H1 (cell line): Measurements from ENCODE around the gene SLC1A7. TPM values are rescaled to one million over a fixed set of nuclear protein-coding genes. Genes with fewer than 3 reads are reported as not detected.

Source experiments
- CTCF ChIA-PET: fragments of 300-600 bp; sonication (Branson Sonifier 250); formaldehyde crosslinking; loops from one replicate; lab custom pipeline; 2021; ENCODE audit not compliant: partially characterized antibody; lab: Charles Lee
- POLR2A ChIA-PET: fragments of 300-600 bp; sonication (Branson Sonifier 250); formaldehyde crosslinking; loops from one replicate; lab custom pipeline; 2021; ENCODE audit warnings: inconsistent platforms; ENCODE audit not compliant: partially characterized antibody; lab: Charles Lee
- DNase-seq, 2 experiments: peaks; one replicate each; pipeline versions ENCODE4 v3.0.0 to v3.0.0-alpha.2; 2010 to 2022; ENCODE audit warnings: low spot score in 2 of 2, low read depth in 1 of 2, mixed read lengths in 1 of 2
- FAIRE-seq: peaks from 2 replicates; lab custom pipeline; 2011; peaks lifted over from hg19 to GRCh38; lab: Jason Lieb, UNC
- H2AFZ ChIP-seq: 2 replicates; pipeline ENCODE4 v1.8.1; 2012; ENCODE audit warnings: low read length, inconsistent platforms
- H2AK5ac ChIP-seq: 2 replicates; pipeline ENCODE4 v1.6.1; 2013; ENCODE audit warnings: low read depth, low read length
- H2BK120ac ChIP-seq: replicated peaks from 2 replicates; pipeline ENCODE3; 2013; ENCODE audit warnings: low read depth, low read length, inconsistent platforms
- H2BK12ac ChIP-seq: 2 replicates; pipeline ENCODE4 v1.6.1; 2013; ENCODE audit warnings: low read depth, low read length
- H2BK15ac ChIP-seq: 2 replicates; pipeline ENCODE4 v1.6.1; 2013; ENCODE audit warnings: low read length
- H2BK20ac ChIP-seq: 2 replicates; pipeline ENCODE4 v1.6.1; 2013; ENCODE audit warnings: low read length
- H2BK5ac ChIP-seq: 2 replicates; pipeline ENCODE4 v1.6.1; 2013; ENCODE audit warnings: low read depth, low read length
- H3K14ac ChIP-seq: 2 replicates; pipeline ENCODE4 v1.6.1; 2013; ENCODE audit warnings: inconsistent platforms; ENCODE audit not compliant: insufficient read length
- H3K18ac ChIP-seq: 2 replicates; pipeline ENCODE4 v1.6.1; 2013; ENCODE audit warnings: low read length; ENCODE audit errors: extremely low read depth
- H3K23ac ChIP-seq: 2 replicates; pipeline ENCODE4 v1.6.1; 2013; ENCODE audit warnings: inconsistent platforms; ENCODE audit not compliant: insufficient read length
- H3K23me2 ChIP-seq: 2 replicates; pipeline ENCODE4 v1.6.1; 2013; ENCODE audit warnings: low read depth, low read length
- H3K27ac ChIP-seq: 2 replicates; pipeline ENCODE4 v1.6.1; 2011; ENCODE audit warnings: low read depth, low read length, inconsistent platforms
- H3K27me3 ChIP-seq, 4 experiments: replicated peaks in 1 of 4; 1 replicate in 1 of 4; 2 replicates in 3 of 4; pipeline versions ENCODE4 v1.6.1 to v1.8.1; 2011 to 2013; ENCODE audit warnings: low read length in 3 of 4, mild to moderate bottlenecking in 3 of 4, inconsistent platforms in 2 of 4, mixed read lengths in 2 of 4, moderate library complexity in 1 of 4; ENCODE audit not compliant: control insufficient read depth in 3 of 4, insufficient read depth in 3 of 4; ENCODE audit errors: extremely low read depth in 1 of 4
- H3K36me3 ChIP-seq, 4 experiments: 2 replicates each; pipeline versions ENCODE4 v1.6.1 to v1.8.1; 2011 to 2013; ENCODE audit warnings: mild to moderate bottlenecking in 4 of 4, low read length in 3 of 4, moderate library complexity in 2 of 4, control low read depth in 1 of 4, inconsistent platforms in 1 of 4; ENCODE audit not compliant: insufficient read depth in 4 of 4, control insufficient read depth in 2 of 4
- H3K4ac ChIP-seq: replicated peaks from 2 replicates; pipeline ENCODE3; 2013; ENCODE audit warnings: low read length, low read depth, mixed read lengths, inconsistent platforms; ENCODE audit not compliant: insufficient read length
- H3K4me1 ChIP-seq, 4 experiments: replicated peaks in 1 of 4; 1 replicate in 1 of 4; 2 replicates in 3 of 4; pipeline versions ENCODE4 v1.6.1 to v1.8.1; 2011 to 2013; ENCODE audit warnings: low read length in 3 of 4, inconsistent platforms in 2 of 4, mixed read lengths in 1 of 4; ENCODE audit not compliant: insufficient read depth in 4 of 4, control insufficient read depth in 3 of 4
- H3K4me2 ChIP-seq, 2 experiments: 2 replicates each; pipeline versions ENCODE4 v1.6.1 to v1.8.1; 2011 to 2013; ENCODE audit warnings: low read depth in 2 of 2, low read length in 2 of 2, control low read depth in 1 of 2, inconsistent platforms in 1 of 2, mild to moderate bottlenecking in 1 of 2; ENCODE audit not compliant: insufficient read depth in 1 of 2
- H3K4me3 ChIP-seq, 4 experiments: fragments of 200-600, 300-600 bp in 1 of 4; sonication (generic), shearing (Covaris generic), sonication (Bioruptor Twin) in 1 of 4; 2 replicates each; pipeline versions ENCODE4 v1.5.1 to v1.8.1; 2011 to 2016; ENCODE audit warnings: low read length in 4 of 4, low read depth in 3 of 4, control low read depth in 2 of 4, inconsistent platforms in 2 of 4, mild to moderate bottlenecking in 2 of 4, mixed read lengths in 1 of 4, moderate library complexity in 1 of 4; ENCODE audit not compliant: insufficient read depth in 2 of 4; ENCODE audit errors: extremely low read depth in 1 of 4
- H3K56ac ChIP-seq: replicated peaks from 2 replicates; pipeline ENCODE3; 2013; ENCODE audit warnings: low read depth, mild to moderate bottlenecking, mixed read lengths, low read length, inconsistent platforms; ENCODE audit not compliant: insufficient read length
- H3K79me1 ChIP-seq: 2 replicates; pipeline ENCODE4 v1.6.1; 2013; ENCODE audit warnings: low read depth, low read length, control low read depth
- H3K79me2 ChIP-seq, 2 experiments: 2 replicates each; pipeline versions ENCODE4 v1.6.1 to v1.8.1; 2012 to 2013; ENCODE audit warnings: low read length in 2 of 2, mild to moderate bottlenecking in 2 of 2, inconsistent platforms in 1 of 2; ENCODE audit not compliant: insufficient read depth in 2 of 2, control insufficient read depth in 1 of 2
- H3K9ac ChIP-seq, 4 experiments: replicated peaks in 1 of 4; 1 replicate in 1 of 4; 2 replicates in 3 of 4; pipeline versions ENCODE4 v1.6.1 to v1.8.1; 2011 to 2013; ENCODE audit warnings: low read depth in 3 of 4, low read length in 3 of 4, control low read depth in 2 of 4, mild to moderate bottlenecking in 2 of 4, moderate library complexity in 2 of 4, inconsistent platforms in 1 of 4; ENCODE audit errors: extremely low read depth in 1 of 4
- H3K9me3 ChIP-seq, 2 experiments: 2 replicates each; pipeline versions ENCODE4 v1.6.1 to v1.8.1; 2012 to 2013; ENCODE audit warnings: mild to moderate bottlenecking in 2 of 2, moderate library complexity in 2 of 2, control low read depth in 1 of 2, inconsistent platforms in 1 of 2, low read depth in 1 of 2, low read length in 1 of 2, mixed read lengths in 1 of 2; ENCODE audit not compliant: insufficient read depth in 2 of 2
- H4K20me1 ChIP-seq, 2 experiments: replicated peaks in 1 of 2; 2 replicates each; pipeline versions ENCODE3 to v1.8.1; 2011 to 2013; ENCODE audit warnings: inconsistent platforms in 2 of 2, low read length in 2 of 2, mild to moderate bottlenecking in 1 of 2; ENCODE audit not compliant: insufficient read depth in 2 of 2, control insufficient read depth in 1 of 2
- H4K5ac ChIP-seq: 2 replicates; pipeline ENCODE4 v1.6.1; 2013; ENCODE audit warnings: low read length, low read depth, mixed read lengths, inconsistent platforms; ENCODE audit not compliant: insufficient read length
- H4K8ac ChIP-seq: 2 replicates; pipeline ENCODE4 v1.8.0; 2013; ENCODE audit warnings: mild to moderate bottlenecking, moderate library complexity, low read length, inconsistent platforms; ENCODE audit not compliant: insufficient read depth; ENCODE audit errors: extremely low read depth
- H4K91ac ChIP-seq: replicated peaks from 2 replicates; pipeline ENCODE3; 2013; ENCODE audit warnings: low read length, mixed read lengths, inconsistent platforms; ENCODE audit not compliant: insufficient read length
- BACH1 ChIP-seq: IDR thresholded peaks from 2 replicates; pipeline ENCODE4 v1.6.1; 2012; ENCODE audit warnings: low read length, improper control_type of control experiment
- CBX8 ChIP-seq: fragments of 300-800, 300-1000 bp; sonication (generic); IDR thresholded peaks from 2 replicates; pipeline ENCODE4 v1.7.1; 2016; ENCODE audit warnings: low read depth, low read length, borderline replicate concordance
- CEBPB ChIP-seq: IDR thresholded peaks from 2 replicates; pipeline ENCODE4 v1.6.1; 2012; ENCODE audit warnings: low read depth, low read length
- CTBP2 ChIP-seq: IDR thresholded peaks from 2 replicates; pipeline ENCODE4 v1.7.0; 2011; ENCODE audit warnings: borderline replicate concordance, mild to moderate bottlenecking, moderate library complexity, mixed read lengths, low read length; ENCODE audit not compliant: insufficient read depth, insufficient read length
- KDM5A ChIP-seq: fragments of 200-600 bp; IDR thresholded peaks from 2 replicates; pipeline ENCODE4 v1.7.1; 2012; ENCODE audit warnings: mild to moderate bottlenecking, low read length, inconsistent platforms, mixed read lengths
- POLR2A ChIP-seq, 2 experiments: IDR thresholded peaks; 1 replicate in 1 of 2; 2 replicates in 1 of 2; pipeline ENCODE4 v1.6.1; 2011; ENCODE audit warnings: low read depth in 2 of 2, low read length in 2 of 2, mild to moderate bottlenecking in 2 of 2; ENCODE audit errors: control extremely low read depth in 1 of 2
- RXRA ChIP-seq: IDR thresholded peaks from 2 replicates; pipeline ENCODE4 v1.6.1; 2011; ENCODE audit warnings: low read depth, mild to moderate bottlenecking, low read length, moderate library complexity; ENCODE audit not compliant: insufficient read depth
- SAP30 ChIP-seq: fragments of 300-600 bp; sonication (generic); IDR thresholded peaks from 2 replicates; pipeline ENCODE4 v1.7.1; 2012; ENCODE audit warnings: low read length, moderate library complexity, mild to moderate bottlenecking, inconsistent platforms; ENCODE audit not compliant: insufficient read depth, insufficient replicate concordance
- SUZ12 ChIP-seq: fragments of 200-600 bp; sonication (generic); IDR thresholded peaks from 2 replicates; pipeline ENCODE4 v1.6.1; 2012; ENCODE audit warnings: mild to moderate bottlenecking, inconsistent platforms, low read length, moderate library complexity, mixed read lengths
- TAF7 ChIP-seq: optimal IDR thresholded peaks from 2 replicates; pipeline ENCODE3; 2011; ENCODE audit warnings: low read depth, mild to moderate bottlenecking, inconsistent platforms, low read length, moderate library complexity, borderline replicate concordance
- ZNF274 ChIP-seq: IDR thresholded peaks from 2 replicates; pipeline ENCODE4 v1.7.0; 2012; ENCODE audit warnings: low read length, borderline replicate concordance; ENCODE audit errors: extremely low read depth
- WGBS, 2 experiments: shearing (Covaris generic) in 1 of 2; methylation state at CpG; one replicate each; pipeline versions ENCODE4 v1.1.6 to v1.1.7; 2013 to 2015; ENCODE audit warnings: low lambda C conversion rate in 2 of 2, mixed read lengths in 2 of 2, inconsistent platforms in 1 of 2, low coverage in 1 of 2, missing lambda C conversion rate in 1 of 2; ENCODE audit not compliant: insufficient replicate concordance in 2 of 2, insufficient coverage in 1 of 2, insufficient read length in 1 of 2; ENCODE audit errors: extremely low coverage in 1 of 2, missing lambda C conversion rate in 1 of 2; 5-methylcytosine and 5-hydroxymethylcytosine counted together
- long read RNA-seq, 2 experiments: library from RNA in 1 of 2; library from capped mRNA in 1 of 2; stranded (forward); transcript quantifications; one replicate each; pipeline ENCODE4 v2.0.0, GENCODE V29; 2021; ENCODE audit warnings: inconsistent platforms in 1 of 2
- polyA minus RNA-seq, 3 experiments: library from RNA; depleted of rRNA, polyadenylated mRNA; stranded (reverse); fragments of >200 nt; gene quantifications; 1 replicate in 2 of 3; 2 replicates in 1 of 3; pipeline ENCODE4 v1.2.3, GENCODE V29; 2011
- polyA plus RNA-seq, 7 experiments: library from polyadenylated mRNA; depleted of rRNA in 3 of 7; stranded (reverse) in 5 of 7; unstranded in 2 of 7; fragments of >200 nt in 5 of 7; fragments of 200-250 nt in 2 of 7; gene quantifications; 1 replicate in 5 of 7; 2 replicates in 1 of 7; 4 replicates in 1 of 7; pipeline versions ENCODE4 v1.2.1 to v1.2.3, GENCODE V29; 2011 to 2013; ENCODE audit warnings: missing spikeins in 2 of 7, mixed read lengths in 2 of 7
- total RNA-seq: library from RNA; stranded (reverse); fragmentation: NEBNext Ultra II Directional; extraction: Animal tissue kit (Norgen Biotek cat#: 25700); gene quantifications from 2 replicates; pipeline ENCODE4 v1.2.1, GENCODE V29; 2021

Gene SLC1A7
- total RNA-seq = not detected in 2 replicates
- polyA plus RNA-seq (2011; rRNA removed) = 0.03 TPM in 1 of 2 replicates, not detected in the other
- not detected for polyA plus RNA-seq (2011; cell fraction: cytosol; rRNA removed)
- polyA plus RNA-seq (2011; cell fraction: nucleus; rRNA removed) = 0.10 TPM
- not detected in 4 replicates for polyA plus RNA-seq (2012, experiment 1 of 2)
- not detected for polyA plus RNA-seq (2012, experiment 2 of 2)
- not detected for polyA plus RNA-seq (2013, experiment 1 of 2)
- not detected for polyA plus RNA-seq (2013, experiment 2 of 2)
- polyA minus RNA-seq (2011; rRNA and poly(A)+ RNA removed) = not detected in 2 replicates
- not detected for polyA minus RNA-seq (2011; cell fraction: cytosol; rRNA and poly(A)+ RNA removed)
- polyA minus RNA-seq (2011; cell fraction: nucleus; rRNA and poly(A)+ RNA removed) = not detected
- long read RNA-seq, experiment 1 = 0 reads
- long read RNA-seq, experiment 2 = 0 reads

GRCh38 chr1:53142226-53142853 lies at the start of gene SLC1A7:
Gene SLC1A7 (minus strand): TSS chr1:53142638. CDS start chr1:53142449, 189 bp downstream.
- Histone ChIP-seq H3K4me1 (no peaks in the 10 kb centered on the region; a peak in 1 of 7 replicates), H2BK5ac (no peak within 1 kb of the TSS), H3K18ac (no peak within 1 kb of the TSS), H4K20me1 (no peaks in the 10 kb centered on the region), H3K23ac (no peak within 1 kb of the TSS), H2AK5ac (no peak within 1 kb of the TSS), H4K8ac (no peak within 1 kb of the TSS; the same call in 1 of the 2 replicates), H2BK12ac (no peak within 1 kb of the TSS), H3K27me3 (no peaks in the 10 kb centered on the region), H3K56ac (no peak within 1 kb of the TSS), H3K9ac (no peak within 1 kb of the TSS), H3K23me2 (no peaks in the 10 kb centered on the region), H3K27ac (no peak within 1 kb of the TSS), H4K91ac (no peak within 1 kb of the TSS), H2BK120ac (no peak within 1 kb of the TSS), H3K14ac (no peak within 1 kb of the TSS), H3K4me2 (no peak within 1 kb of the TSS), H3K36me3 (no peaks in the 10 kb centered on the region), H2BK15ac (no peak within 1 kb of the TSS), H3K4me3 (no peak within 1 kb of the TSS), H3K79me2 (no peaks in the 10 kb centered on the region), H3K9me3 (peaks cover 5 to 9% of the 10 kb centered on the region in 2 experiments; a peak in 3 of 4 replicates), H3K4ac (no peak within 1 kb of the TSS), H3K79me1 (no peaks in the 10 kb centered on the region), H2AFZ (no peak within 1 kb of the TSS), H2BK20ac (no peak within 1 kb of the TSS), H4K5ac (no peak within 1 kb of the TSS)
- ChIA-PET CTCF (interaction anchor here (1.5 kb wide), 1 partner anchor 31 kb away, joined by 3 read pairs; no protein-coding TSS in a partner anchor), POLR2A (no interaction called here)
- DNase-seq = no peak
- no peak for FAIRE-seq
- WGBS, 2 experiments = 88% methylated on average over 21 of the region's 21 CpGs; no CpG with 5 or more reads in 1 of the 2 experiments
- TF ChIP-seq CBX8 = no peak
- TF ChIP-seq SAP30 = no peak
- TF ChIP-seq RXRA = no peak
- TF ChIP-seq BACH1 = no peak
- TF ChIP-seq CTBP2 = no peak
- no peak for TF ChIP-seq SUZ12
- no peak for TF ChIP-seq ZNF274
- TF ChIP-seq CEBPB = no peak
- TF ChIP-seq POLR2A (IDR thresholded peaks at IDR 0.05; ENCODE audit: control extremely low read depth in 1 of 2, low read depth in 2 of 2, low read length in 2 of 2) = no peak
- TF ChIP-seq KDM5A = no peak
- TF ChIP-seq TAF7 = no peak
